ENCODE measurements around the gene ACRBP.

- no peak for TF ChIP-seq POLR2AphosphoS5 (IDR thresholded peaks at IDR 0.05; ENCODE audit: borderline replicate concordance, low read depth, low read length)
- TF ChIP-seq EZH2 (IDR thresholded peaks at IDR 0.05), result no peak
Observed at GRCh38 chr12:6694701-6695100, 47.5 kb upstream of the ACRBP start.
